ENCODE measurements around the gene ULK4.

DNA sequence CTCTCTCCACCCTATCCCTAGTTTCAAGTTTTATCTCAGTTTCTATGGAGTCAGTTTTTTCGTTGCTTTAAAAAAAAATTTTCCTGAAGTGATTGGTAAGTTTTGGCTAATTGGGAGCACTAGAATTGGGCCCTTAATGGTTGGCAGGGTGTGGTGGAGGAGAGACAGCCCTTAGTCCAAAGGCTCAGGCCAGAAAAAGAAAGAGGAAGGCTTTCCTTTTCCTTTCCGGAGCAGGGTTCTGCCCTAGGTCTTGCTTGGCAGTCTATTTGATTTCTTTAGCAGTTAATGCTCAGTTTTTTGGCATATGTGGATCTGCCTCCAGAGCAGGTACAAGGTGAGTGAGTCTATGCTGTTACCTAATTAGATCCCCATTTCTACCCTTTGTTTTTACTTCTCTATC is 739.9 kb downstream of the ULK4 start:
- TF ChIP-seq SP1 (CRISPR knock-in tag; IDR thresholded peaks at IDR 0.05) (no peak), L3MBTL2 (IDR thresholded peaks at IDR 0.05) (no peak), ZNF316 (IDR thresholded peaks at IDR 0.05) (no peak), HMG20B (CRISPR knock-in tag; IDR thresholded peaks at IDR 0.05) (no peak), MAX (CRISPR knock-in tag; IDR thresholded peaks at IDR 0.05) (no peak), TBP (optimal IDR thresholded peaks at IDR 0.05; ENCODE audit: low read depth, low read length) (no peak), ZNF584 (CRISPR knock-in tag; IDR thresholded peaks at IDR 0.05; ENCODE audit: low read depth) (no peak), JUN (IDR thresholded peaks at IDR 0.05; ENCODE audit: borderline replicate concordance, low read depth, low read length) (no peak), JUN (CRISPR knock-in tag; IDR thresholded peaks at IDR 0.05; ENCODE audit: borderline replicate concordance) (no peak), POLR2A (conservative IDR thresholded peaks at IDR 0.05) (no peak), CTCF (IDR thresholded peaks at IDR 0.05 in 2 of 3, conservative IDR thresholded peaks at IDR 0.05 in 1 of 3; ENCODE audit: insufficient read depth in 2 of 3, low read depth in 1 of 3, low read length in 3 of 3) (no peak), CHD4 (IDR thresholded peaks at IDR 0.05; ENCODE audit: insufficient read depth, insufficient replicate concordance, low read depth, low read length, poor library complexity, severe bottlenecking) (no peak)

Data from K562 (cell line).